A673 (cell line): ENCODE measurements around the gene MLKL. TPM values are rescaled to one million over a fixed set of nuclear protein-coding genes. Genes with fewer than 3 reads are reported as not detected.

ENCODE experiments used
- BruUV-seq: library from RNA; stranded (reverse); fragments of 400-500 nt; replicated peaks from 2 replicates; lab custom pipeline; 2021; lab: Mats Ljungman, UMichigan
- CTCF ChIA-PET: fragments of 300-600 bp; sonication (Branson Sonifier 250); formaldehyde crosslinking; loops from one replicate; lab custom pipeline; 2022; ENCODE audit warnings: antibody characterized with exemption; lab: Charles Lee
- POLR2A ChIA-PET: fragments of 300-600 bp; sonication (Branson Sonifier 250); formaldehyde crosslinking; loops from one replicate; lab custom pipeline; 2022; ENCODE audit warnings: antibody characterized with exemption; ENCODE audit not compliant: low non-redundant PET; lab: Charles Lee
- DNase-seq: peaks from one replicate; pipeline ENCODE4 v3.0.0-alpha.2; 2015; ENCODE audit warnings: low spot score
- H3K27ac ChIP-seq: fragments of 200-600 bp; sonication (generic); 2 replicates; pipeline ENCODE4 v1.5.1; 2016; ENCODE audit warnings: mixed run types, low read depth, mild to moderate bottlenecking, mixed read lengths, antibody characterized with exemption, low read length; ENCODE audit not compliant: poor library complexity, severe bottlenecking
- H3K27me3 ChIP-seq: fragments of 200-600 bp; sonication (generic); replicated peaks from 2 replicates; pipeline ENCODE4 v1.6.1; 2017; ENCODE audit warnings: mixed run types, low read depth, mild to moderate bottlenecking, mixed read lengths, antibody characterized with exemption, low read length; ENCODE audit not compliant: insufficient read depth, poor library complexity
- H3K36me3 ChIP-seq: fragments of 200-600 bp; sonication (generic); 2 replicates; pipeline ENCODE4 v1.6.1; 2016; ENCODE audit warnings: mixed run types, mild to moderate bottlenecking, mixed read lengths, antibody characterized with exemption, low read length; ENCODE audit not compliant: insufficient read depth, poor library complexity, severe bottlenecking
- H3K4me1 ChIP-seq: fragments of 200-600 bp; sonication (generic); 2 replicates; pipeline ENCODE4 v1.6.1; 2017; ENCODE audit warnings: mixed run types, mild to moderate bottlenecking, mixed read lengths, antibody characterized with exemption, low read length; ENCODE audit not compliant: insufficient read depth, poor library complexity, severe bottlenecking
- H3K4me3 ChIP-seq: fragments of 200-600 bp; sonication (generic); 2 replicates; pipeline ENCODE4 v1.5.1; 2016; ENCODE audit warnings: low read depth, mixed run types, mild to moderate bottlenecking, mixed read lengths, low read length; ENCODE audit not compliant: poor library complexity, severe bottlenecking
- H3K9me3 ChIP-seq: fragments of 200-600 bp; sonication (generic); 2 replicates; pipeline ENCODE4 v1.6.1; 2016; ENCODE audit warnings: mixed run types, low read depth, mild to moderate bottlenecking, mixed read lengths, antibody characterized with exemption, low read length; ENCODE audit not compliant: poor library complexity, severe bottlenecking
- CTCF ChIP-seq: fragments of 300-800, 200-600 bp; sonication (generic); conservative IDR thresholded peaks from 2 replicates; pipeline ENCODE4 v1.5.1; 2017; ENCODE audit warnings: low read depth, mild to moderate bottlenecking, antibody characterized with exemption, low read length, moderate library complexity, mixed read lengths
- EZH2 ChIP-seq: fragments of 200-600 bp; sonication (generic); IDR thresholded peaks from 2 replicates; pipeline ENCODE4 v1.6.1; 2017; ENCODE audit warnings: borderline replicate concordance, low read depth, mild to moderate bottlenecking, mixed read lengths, antibody characterized with exemption, low read length; ENCODE audit not compliant: poor library complexity, severe bottlenecking
- intact Hi-C: fragments of 100-400 bp; cut with micrococcal nuclease; formaldehyde crosslinking; loops from one replicate; pipeline ENCODE4 v1.10.0; 2022; ENCODE audit not compliant: unreplicated experiment
- total RNA-seq: library from RNA; stranded (reverse); gene quantifications from 2 replicates; pipeline ENCODE4 v1.2.3, GENCODE V29; 2021

MLKL gene
- total RNA-seq, 1 experiment from 2014 or later: 5.5 TPM

- H3K4me1 ChIP-seq: peaks cover 20% of the 10 kb centered on the region
- DNase-seq: peak; percentile 82
- H3K4me3 ChIP-seq: no peak overlapping the region
- H3K36me3 ChIP-seq: peaks cover 79% of the 10 kb centered on the region
- ChIA-PET CTCF (interaction anchor here (0.6 kb wide), 1 partner anchor 14 kb away, joined by 3 read pairs; no protein-coding TSS in a partner anchor), POLR2A (no interaction called here)
- no peak for TF ChIP-seq EZH2
- TF ChIP-seq CTCF: peak; percentile 76
- peak overlapping the region; percentile 73 for H3K27ac ChIP-seq
- no TSS peak for BruUV-seq
- intact Hi-C loops: loop anchor here (5.0 kb wide), 1 partner anchor 81 kb away; no protein-coding TSS in a partner anchor
- no peaks in the 10 kb centered on the region for H3K9me3 ChIP-seq
- no peaks in the 10 kb centered on the region for H3K27me3 ChIP-seq
These were observed 77.3 kb downstream of the MLKL start for GRCh38 chr16:74623214-74623838.

GRCh38 chr16:74622005-74622404 is 78.7 kb downstream of the MLKL start:
- POLR2A ChIA-PET: interaction anchor here (0.5 kb wide), 1 partner anchor 35 kb away, joined by 5 read pairs; no protein-coding TSS in a partner anchor
- BruUV-seq: no TSS peak
- DNase-seq: no peak
- peaks cover 66% of the 10 kb centered on the region for H3K36me3 ChIP-seq
- H3K27ac ChIP-seq: peak overlapping the region; percentile 73
- H3K4me3 ChIP-seq: no peak overlapping the region
- H3K27me3 ChIP-seq: no peaks in the 10 kb centered on the region
- H3K9me3 ChIP-seq: no peaks in the 10 kb centered on the region
- H3K4me1 ChIP-seq: peaks cover 30% of the 10 kb centered on the region
- intact Hi-C loops: loop anchor here (5.0 kb wide), 1 partner anchor 80 kb away; no protein-coding TSS in a partner anchor
- CTCF ChIA-PET: no interaction called here
- TF ChIP-seq EZH2 (no peak), CTCF (no peak)

Other genes starting within 250 kb of the MLKL start
- 487 and 587 TPM in 2 replicates for gene GLG1, start 93.7 kb downstream of the MLKL start, total RNA-seq
- gene RFWD3, start 34.0 kb downstream of the MLKL start, total RNA-seq: 127 and 138 TPM in 2 replicates
- gene FA2H, start 74.0 kb upstream of the MLKL start, total RNA-seq: not detected in 2 replicates